GM12878 (cell line): ENCODE data around the gene SLC12A6.

Experiments
- CTCF ChIP-seq, 3 experiments: IDR thresholded peaks in 2 of 3; conservative IDR thresholded peaks in 1 of 3; 2 replicates each; pipeline ENCODE4 v1.5.1; 2011; ENCODE audit warnings: low read depth in 3 of 3, low read length in 3 of 3, mild to moderate bottlenecking in 3 of 3, control low read depth in 2 of 3, moderate library complexity in 2 of 3, inconsistent platforms in 1 of 3, mixed read lengths in 1 of 3; ENCODE audit not compliant: control insufficient read depth in 2 of 3, insufficient read depth in 1 of 3; ENCODE audit errors: extremely low read depth in 1 of 3
- EGR1 ChIP-seq, 2 experiments: IDR thresholded peaks; 1 replicate in 1 of 2; 2 replicates in 1 of 2; pipeline ENCODE4 v1.6.1; 2011 to 2012; ENCODE audit warnings: low read depth in 2 of 2, low read length in 2 of 2, borderline replicate concordance in 1 of 2, mild to moderate bottlenecking in 1 of 2, moderate library complexity in 1 of 2
- EZH2 ChIP-seq: IDR thresholded peaks from 2 replicates; pipeline ENCODE4 v1.6.1; 2012; ENCODE audit warnings: low read depth, mild to moderate bottlenecking, control low read depth, inconsistent platforms, low read length, borderline replicate concordance; ENCODE audit not compliant: control insufficient read depth
- NFYB ChIP-seq: IDR thresholded peaks from 2 replicates; pipeline ENCODE4 v1.6.1; 2011; ENCODE audit warnings: low read depth, mild to moderate bottlenecking, low read length, improper control_type of control experiment, moderate library complexity; ENCODE audit not compliant: insufficient read depth
- NR2C1 ChIP-seq: fragments of 450-650 bp; IDR thresholded peaks from 2 replicates; pipeline ENCODE4 v1.6.1; 2017; ENCODE audit warnings: antibody characterized with exemption, mild to moderate bottlenecking, moderate library complexity
- POLR2AphosphoS5 ChIP-seq: IDR thresholded peaks from 2 replicates; pipeline ENCODE4 v1.6.1; 2011; ENCODE audit warnings: mild to moderate bottlenecking, low read length, inconsistent platforms
- SREBF1 ChIP-seq: IDR thresholded peaks from 2 replicates; pipeline ENCODE4 v1.6.1; 2012; ENCODE audit warnings: mild to moderate bottlenecking, low read length
- SUPT20H ChIP-seq: IDR thresholded peaks from 2 replicates; pipeline ENCODE4 v1.6.1; 2011; ENCODE audit warnings: low read depth, mild to moderate bottlenecking, low read length, moderate library complexity, borderline replicate concordance; ENCODE audit not compliant: control insufficient read depth
- WRNIP1 ChIP-seq: IDR thresholded peaks from 2 replicates; pipeline ENCODE4 v1.6.1; 2011; ENCODE audit warnings: low read depth, low read length, improper control_type of control experiment, borderline replicate concordance

DNA sequence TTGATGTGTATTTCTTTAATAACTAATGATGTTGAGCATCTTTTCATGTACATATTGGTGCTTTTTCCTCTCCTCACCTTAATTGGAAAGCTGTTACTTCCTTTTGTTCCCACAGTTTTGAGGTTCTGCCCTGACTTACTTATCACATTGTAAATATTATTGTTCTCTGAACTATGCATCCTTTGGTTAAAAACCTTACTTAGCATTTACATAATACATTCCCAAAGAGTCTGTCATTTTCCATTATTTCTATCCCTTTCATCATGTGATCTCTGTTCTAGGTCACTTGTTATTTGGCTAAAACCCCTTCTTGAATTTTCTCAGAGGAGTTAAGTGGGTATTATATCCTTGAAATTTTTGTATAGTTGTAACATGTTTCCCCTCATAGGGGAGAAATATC, 33.0 kb downstream of the SLC12A6 start:
- no peak for TF ChIP-seq EZH2
- no peak for TF ChIP-seq NFYB
- no peak for TF ChIP-seq CTCF (IDR thresholded peaks at IDR 0.05 in 2 of 3, conservative IDR thresholded peaks at IDR 0.05 in 1 of 3; ENCODE audit: control insufficient read depth in 2 of 3, extremely low read depth in 1 of 3, insufficient read depth in 1 of 3, low read depth in 3 of 3, low read length in 3 of 3)
- TF ChIP-seq POLR2AphosphoS5 = no peak
- no peak for TF ChIP-seq EGR1 (IDR thresholded peaks at IDR 0.05; ENCODE audit: borderline replicate concordance in 1 of 2, low read depth in 2 of 2, low read length in 2 of 2)
- TF ChIP-seq SREBF1 = no peak
- TF ChIP-seq NR2C1 = no peak
- no peak for TF ChIP-seq WRNIP1
- no peak for TF ChIP-seq SUPT20H
